HFF-Myc (cell line): Measurements from ENCODE around the gene KCNMA1.

Source experiments
- DNase-seq: peaks from one replicate; pipeline ENCODE4 v3.0.0-alpha.2; 2011; ENCODE audit warnings: low read depth; ENCODE audit errors: extremely low read depth
- H3K4me3 ChIP-seq: replicated peaks from 2 replicates; pipeline ENCODE4 v1.5.1; 2011; ENCODE audit warnings: low read depth, mild to moderate bottlenecking, control low read depth, low read length
- TF ChIP-seq, protein P1 (sequence below): IDR thresholded peaks from 2 replicates; pipeline ENCODE4 v1.5.1; 2012; ENCODE audit warnings: mild to moderate bottlenecking, low read depth, low read length, control low read depth; ENCODE audit errors: missing control alignments

The KCNMA1 gene

DNA sequence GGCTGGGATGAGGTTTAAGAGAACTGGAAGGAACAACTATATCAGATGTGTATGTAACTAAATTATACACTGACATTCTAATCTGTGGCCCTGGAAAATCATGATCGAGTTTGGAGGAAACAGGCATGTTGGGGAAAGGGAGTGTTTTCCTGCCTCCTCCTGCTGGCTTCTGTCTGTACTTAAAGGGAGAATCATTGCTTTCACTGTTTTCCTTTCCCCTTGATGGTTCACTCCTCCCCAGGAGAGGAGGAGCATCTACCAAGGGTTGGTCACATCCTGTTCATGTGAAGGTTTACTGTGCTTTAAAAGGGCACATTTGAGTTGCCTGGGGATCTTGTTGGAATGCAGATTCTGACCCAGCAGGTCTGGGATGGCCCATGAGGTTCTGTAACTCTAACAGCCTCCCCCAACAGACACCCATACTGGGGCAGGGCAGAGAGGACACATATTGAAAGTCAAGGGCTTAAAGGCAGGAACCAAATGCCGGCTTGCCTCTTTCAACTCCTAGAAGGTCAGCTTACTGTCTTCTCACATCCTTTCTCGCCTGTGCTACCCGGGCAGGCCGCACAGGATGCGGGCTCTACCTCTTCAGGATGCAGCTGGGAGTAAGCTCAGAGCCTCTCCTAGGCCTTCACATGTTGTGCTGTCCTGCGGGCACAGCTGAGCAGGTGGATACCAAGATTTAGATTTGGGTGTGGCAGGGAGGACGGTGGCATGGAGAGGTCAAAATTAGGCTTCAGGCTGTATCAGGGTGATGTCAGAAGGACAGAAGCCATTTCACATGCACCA, 694.8 kb downstream of the KCNMA1 start:
- DNase-seq = no peak
- H3K4me3 ChIP-seq = no peak overlapping the region
- TF ChIP-seq, protein P1, sequence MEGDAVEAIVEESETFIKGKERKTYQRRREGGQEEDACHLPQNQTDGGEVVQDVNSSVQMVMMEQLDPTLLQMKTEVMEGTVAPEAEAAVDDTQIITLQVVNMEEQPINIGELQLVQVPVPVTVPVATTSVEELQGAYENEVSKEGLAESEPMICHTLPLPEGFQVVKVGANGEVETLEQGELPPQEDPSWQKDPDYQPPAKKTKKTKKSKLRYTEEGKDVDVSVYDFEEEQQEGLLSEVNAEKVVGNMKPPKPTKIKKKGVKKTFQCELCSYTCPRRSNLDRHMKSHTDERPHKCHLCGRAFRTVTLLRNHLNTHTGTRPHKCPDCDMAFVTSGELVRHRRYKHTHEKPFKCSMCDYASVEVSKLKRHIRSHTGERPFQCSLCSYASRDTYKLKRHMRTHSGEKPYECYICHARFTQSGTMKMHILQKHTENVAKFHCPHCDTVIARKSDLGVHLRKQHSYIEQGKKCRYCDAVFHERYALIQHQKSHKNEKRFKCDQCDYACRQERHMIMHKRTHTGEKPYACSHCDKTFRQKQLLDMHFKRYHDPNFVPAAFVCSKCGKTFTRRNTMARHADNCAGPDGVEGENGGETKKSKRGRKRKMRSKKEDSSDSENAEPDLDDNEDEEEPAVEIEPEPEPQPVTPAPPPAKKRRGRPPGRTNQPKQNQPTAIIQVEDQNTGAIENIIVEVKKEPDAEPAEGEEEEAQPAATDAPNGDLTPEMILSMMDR = no peak

DNA sequence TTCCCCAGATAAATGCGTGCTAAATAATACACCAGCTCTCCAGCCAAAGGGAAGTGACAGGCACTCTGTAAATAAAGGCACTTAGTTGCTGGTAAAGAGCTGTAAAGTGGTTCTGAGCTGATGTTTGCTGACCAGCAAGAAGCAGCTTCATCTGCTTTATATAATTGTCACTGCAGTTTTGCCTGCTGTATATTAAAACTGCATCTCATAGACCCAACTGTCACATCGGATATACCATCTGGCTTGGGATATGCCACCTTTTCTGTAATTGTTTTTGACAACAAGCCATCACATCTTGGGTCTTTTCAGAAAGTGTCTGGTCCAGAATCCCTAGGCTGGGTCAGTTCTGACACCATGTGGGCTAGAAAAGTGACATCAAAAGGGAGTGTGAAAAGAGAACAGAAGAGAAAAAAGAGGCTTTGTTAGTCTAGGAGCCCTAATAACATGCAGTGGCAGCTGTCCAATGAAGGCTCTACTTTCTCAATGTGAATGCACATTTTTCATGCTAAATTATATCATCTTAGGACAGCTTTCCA, 697.6 kb downstream of the KCNMA1 start:
- no peak for DNase-seq
- H3K4me3 ChIP-seq = no peak overlapping the region
- TF ChIP-seq, protein P1 = no peak

DNA sequence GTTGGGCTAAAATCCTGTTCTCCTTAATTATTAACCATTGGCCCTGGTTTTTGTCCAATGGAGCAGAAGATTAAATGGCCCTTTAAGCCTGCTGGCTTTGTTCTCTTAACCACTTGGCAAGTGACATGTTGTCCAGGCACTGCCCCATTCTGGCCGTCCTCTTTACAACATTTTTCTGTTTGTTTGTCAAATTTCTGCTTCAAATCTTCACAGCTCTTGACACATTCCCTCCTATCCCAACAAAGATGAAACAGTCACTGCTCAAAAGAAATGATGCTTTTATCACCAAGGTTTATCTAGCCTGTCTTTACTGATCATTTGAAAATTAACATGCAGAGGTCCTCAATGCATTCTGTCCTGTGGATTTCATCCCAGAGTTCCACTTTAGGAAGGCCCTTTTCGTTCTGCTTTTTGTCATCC, 700.4 kb downstream of the KCNMA1 start:
- no peak for DNase-seq
- TF ChIP-seq, protein P1 = no peak
- no peak overlapping the region for H3K4me3 ChIP-seq

DNA sequence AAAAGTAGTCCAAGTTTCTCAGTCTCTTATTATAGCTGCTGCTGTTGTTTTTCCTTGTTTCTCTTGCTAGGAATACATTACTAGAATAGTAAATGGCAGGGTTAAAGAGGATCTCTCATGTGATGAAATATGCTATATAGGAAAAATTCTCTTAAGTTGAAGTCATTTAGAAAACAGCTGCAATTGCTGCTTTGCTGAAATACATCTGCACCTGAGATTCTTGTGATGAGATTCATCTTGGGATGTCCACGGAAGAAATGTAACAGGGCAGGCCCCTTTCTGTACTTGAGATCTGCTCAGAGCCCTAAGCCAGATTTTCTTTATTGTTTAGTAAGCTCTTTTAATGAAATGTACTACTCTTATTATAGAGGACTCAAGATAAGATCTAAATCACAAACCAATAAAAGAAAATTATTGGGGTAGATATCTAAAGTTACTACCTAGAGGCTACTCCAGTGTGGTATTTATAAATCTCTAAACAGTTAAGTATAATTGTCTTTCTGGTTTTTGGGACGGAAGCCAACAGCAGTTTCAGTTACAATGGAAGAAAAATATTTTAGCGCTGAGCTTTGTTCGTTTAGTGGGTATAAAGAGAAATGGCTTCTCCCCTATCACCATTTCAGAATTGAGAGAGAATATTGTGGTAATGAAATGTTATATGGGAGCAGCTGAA, 701.5 kb downstream of the KCNMA1 start:
- TF ChIP-seq, protein P1 = no peak
- H3K4me3 ChIP-seq = no peak overlapping the region
- DNase-seq = no peak

DNA sequence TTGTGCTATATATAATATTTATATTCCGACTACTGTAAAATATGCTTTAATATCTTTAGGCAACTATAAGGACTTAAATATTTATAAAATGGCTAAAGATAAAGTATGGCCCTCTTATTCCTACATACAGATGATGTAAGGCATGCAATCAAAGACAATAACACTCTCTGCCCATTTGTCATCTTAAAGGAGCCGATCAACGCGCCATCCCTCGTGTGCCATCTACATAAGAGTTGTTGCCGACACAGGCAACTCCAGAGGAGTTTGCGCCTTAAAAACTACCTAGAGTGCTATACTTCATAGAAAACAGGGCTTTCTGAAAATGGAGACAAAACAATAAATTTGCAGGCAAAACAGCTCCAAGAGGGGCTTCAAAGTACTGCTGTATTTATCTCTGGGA, 709.0 kb downstream of the KCNMA1 start:
- TF ChIP-seq, protein P1 = no peak
- DNase-seq = no peak
- H3K4me3 ChIP-seq = no peak overlapping the region

DNA sequence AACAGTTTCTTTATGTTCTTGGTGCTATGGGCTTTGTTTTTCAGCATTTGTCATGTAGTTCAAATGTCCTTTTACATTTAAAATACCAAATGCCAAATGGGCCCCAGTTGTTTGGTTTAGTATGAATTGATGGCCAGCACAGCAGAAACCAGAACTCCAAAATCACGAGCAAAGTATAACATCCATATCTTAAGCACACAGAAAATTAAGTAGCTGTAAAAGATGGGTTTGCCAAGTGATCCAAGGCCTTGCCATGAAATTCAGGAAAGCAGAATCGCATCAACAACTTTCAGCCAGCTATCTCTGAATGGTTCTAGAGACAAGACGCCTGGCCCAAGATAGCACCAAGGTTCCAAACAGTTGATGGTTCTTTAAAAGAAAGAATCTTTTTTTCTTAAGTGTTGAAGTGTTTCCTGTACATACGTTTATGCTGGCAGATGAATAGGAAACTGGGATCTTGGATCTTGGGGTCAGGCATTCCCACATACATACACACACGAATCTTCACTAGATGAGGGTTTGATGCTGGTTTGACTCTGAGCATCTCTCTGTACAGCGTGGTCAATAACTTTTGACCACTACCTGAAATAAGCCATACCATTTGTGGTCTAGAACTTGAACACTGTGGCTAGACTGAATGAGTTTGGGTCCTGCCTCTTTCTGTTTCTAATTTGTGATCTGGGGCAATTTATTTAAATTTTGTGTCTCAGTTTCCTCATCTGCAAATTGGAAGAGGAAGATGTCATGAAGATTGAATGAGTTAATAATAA, 711.8 kb downstream of the KCNMA1 start:
- TF ChIP-seq, protein P1 = no peak
- H3K4me3 ChIP-seq = no peak overlapping the region
- DNase-seq = no peak
